Activated CD4-positive, alpha-beta memory T cell treated with anti-CD3 and anti-CD28 coated beads, Interleukin-2, amount 10 ng/mL, durations not matched to agents 7 days and 5 days (primary cell): ENCODE measurements around the gene GABBR2. TPM values are rescaled to one million over a fixed set of nuclear protein-coding genes. Genes with fewer than 3 reads are reported as not detected.

Experiments
- CTCF ChIA-PET: fragments of 350-600 bp; sonication (Branson Sonifier 250); formaldehyde crosslinking; loops from one replicate; lab custom pipeline; 2021; ENCODE audit warnings: antibody characterized with exemption, inconsistent platforms; lab: Charles Lee
- POLR2A ChIA-PET: fragments of 350-600 bp; sonication (Branson Sonifier 250); formaldehyde crosslinking; loops from one replicate; lab custom pipeline; 2021; ENCODE audit warnings: antibody characterized with exemption; lab: Charles Lee
- DNase-seq: peaks from one replicate; pipeline ENCODE4 v3.0.0-alpha.2; 2020
- H3K27ac Mint-ChIP-seq: one replicate; pipeline ENCODE4 v1.8.0; 2021; ENCODE audit warnings: mild to moderate bottlenecking, mixed read lengths
- H3K27me3 Mint-ChIP-seq: one replicate; pipeline ENCODE4 v1.8.0; 2021; ENCODE audit warnings: mixed read lengths
- H3K36me3 Mint-ChIP-seq: one replicate; pipeline ENCODE4 v1.8.0; 2021; ENCODE audit warnings: low read depth, mixed read lengths
- H3K4me1 Mint-ChIP-seq: one replicate; pipeline ENCODE4 v1.8.0; 2021; ENCODE audit warnings: mixed read lengths
- H3K4me3 Mint-ChIP-seq: one replicate; pipeline ENCODE4 v1.8.0; 2021; ENCODE audit warnings: mild to moderate bottlenecking, mixed read lengths
- H3K9me3 Mint-ChIP-seq: one replicate; pipeline ENCODE4 v1.8.0; 2021; ENCODE audit warnings: mixed read lengths
- total RNA-seq, 2 experiments: library from RNA; stranded (reverse); gene quantifications; one replicate each; pipeline ENCODE4 v1.2.3, GENCODE V29; 2021

The GABBR2 gene
- total RNA-seq, 2 experiments from 2014 or later = not detected

- H3K4me1 Mint-ChIP-seq = peaks cover 3% of the 10 kb centered on the region
- no peaks in the 10 kb centered on the region for H3K9me3 Mint-ChIP-seq
- no peak overlapping the region for H3K4me3 Mint-ChIP-seq
- CTCF ChIA-PET = interaction anchor here (0.6 kb wide), 1 partner anchor 79 kb away, joined by 3 read pairs; no protein-coding TSS in a partner anchor
- no peaks in the 10 kb centered on the region for H3K36me3 Mint-ChIP-seq
- H3K27me3 Mint-ChIP-seq = peaks cover 37% of the 10 kb centered on the region
- H3K27ac Mint-ChIP-seq = no peak overlapping the region
- POLR2A ChIA-PET = no interaction called here
- DNase-seq = no peak
These were observed 299.0 kb downstream of the GABBR2 start for GRCh38 chr9:98409719-98410118.

DNA sequence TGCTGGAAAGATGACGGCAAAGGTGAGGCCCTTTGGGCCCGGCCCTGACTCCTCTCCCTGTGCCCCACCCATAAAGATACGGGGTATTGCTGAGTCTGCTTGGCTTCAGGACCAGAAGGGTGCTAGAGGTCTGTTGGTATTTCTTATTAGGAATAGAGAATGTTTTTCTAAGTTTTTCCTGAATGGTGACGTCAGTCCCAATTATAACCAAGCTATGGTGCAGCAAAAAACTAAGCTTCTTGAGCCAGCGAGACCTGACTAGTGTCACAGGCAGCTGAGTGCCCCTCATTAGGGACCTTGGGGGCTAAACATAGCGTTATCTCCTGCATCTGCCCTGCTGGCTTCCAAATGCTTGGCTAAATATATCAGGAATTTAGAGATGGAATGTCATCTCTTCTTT, 302.3 kb downstream of the GABBR2 start:
- DNase-seq = no peak
- no peaks in the 10 kb centered on the region for H3K9me3 Mint-ChIP-seq
- H3K36me3 Mint-ChIP-seq = no peaks in the 10 kb centered on the region
- ChIA-PET POLR2A (no interaction called here), CTCF (no interaction called here)
- peaks cover 33% of the 10 kb centered on the region for H3K27me3 Mint-ChIP-seq
- no peak overlapping the region for H3K4me3 Mint-ChIP-seq
- H3K27ac Mint-ChIP-seq = no peak overlapping the region
- H3K4me1 Mint-ChIP-seq = peaks cover 3% of the 10 kb centered on the region

DNA sequence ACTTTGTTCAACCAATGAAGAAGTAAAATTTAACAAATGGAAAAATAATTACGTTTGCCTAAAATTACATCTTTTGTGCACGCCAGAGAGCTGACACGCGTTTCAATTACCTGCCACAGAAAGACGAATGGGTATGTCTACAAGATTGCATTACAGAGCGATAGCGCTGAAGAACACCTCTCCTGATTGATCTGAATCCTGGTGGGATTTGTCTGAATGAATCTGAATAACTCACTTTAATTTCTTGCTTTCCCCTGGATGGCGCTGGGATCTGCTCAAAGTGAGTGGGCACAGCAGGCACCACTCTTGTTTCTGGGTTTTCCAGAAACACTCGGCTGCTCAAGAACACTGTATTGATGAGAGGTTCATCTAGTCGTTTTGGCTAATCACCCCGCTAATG, 304.5 kb downstream of the GABBR2 start:
- ChIA-PET POLR2A (no interaction called here), CTCF (no interaction called here)
- H3K27ac Mint-ChIP-seq = no peak overlapping the region
- H3K4me1 Mint-ChIP-seq = no peaks in the 10 kb centered on the region
- no peaks in the 10 kb centered on the region for H3K9me3 Mint-ChIP-seq
- no peaks in the 10 kb centered on the region for H3K36me3 Mint-ChIP-seq
- H3K27me3 Mint-ChIP-seq = peaks cover 29% of the 10 kb centered on the region
- no peak for DNase-seq
- H3K4me3 Mint-ChIP-seq = no peak overlapping the region

GRCh38 chr9:98403715-98404114, 305.0 kb downstream of the GABBR2 start:
- Mint-ChIP-seq H3K4me1 (no peaks in the 10 kb centered on the region), H3K27me3 (peaks cover 24% of the 10 kb centered on the region), H3K27ac (no peak overlapping the region), H3K9me3 (no peaks in the 10 kb centered on the region), H3K4me3 (no peak overlapping the region), H3K36me3 (no peaks in the 10 kb centered on the region)
- POLR2A ChIA-PET = no interaction called here
- CTCF ChIA-PET = no interaction called here
- no peak for DNase-seq

GRCh38 chr9:98402019-98402840, 306.5 kb downstream of the GABBR2 start:
- Mint-ChIP-seq H3K27ac (no peak overlapping the region), H3K27me3 (peaks cover 24% of the 10 kb centered on the region)
- DNase-seq = no peak

GRCh38 chr9:98401140-98402018, 307.4 kb downstream of the GABBR2 start:
- Mint-ChIP-seq H3K36me3 (no peaks in the 10 kb centered on the region), H3K4me3 (no peak overlapping the region), H3K4me1 (no peaks in the 10 kb centered on the region), H3K9me3 (no peaks in the 10 kb centered on the region), H3K27ac (no peak overlapping the region), H3K27me3 (peaks cover 24% of the 10 kb centered on the region)
- DNase-seq = no peak
- ChIA-PET POLR2A (no interaction called here), CTCF (no interaction called here)

More at GRCh38 chr9:98402019-98402840, 306.5 kb downstream of the GABBR2 start:
- Mint-ChIP-seq H3K9me3 (no peaks in the 10 kb centered on the region), H3K4me3 (no peak overlapping the region), H3K36me3 (no peaks in the 10 kb centered on the region), H3K4me1 (no peaks in the 10 kb centered on the region)
- ChIA-PET POLR2A (no interaction called here), CTCF (no interaction called here)

- no peaks in the 10 kb centered on the region for H3K4me1 Mint-ChIP-seq
- no peaks in the 10 kb centered on the region for H3K36me3 Mint-ChIP-seq
- no peak overlapping the region for H3K4me3 Mint-ChIP-seq
- peaks cover 19% of the 10 kb centered on the region for H3K27me3 Mint-ChIP-seq
- no peaks in the 10 kb centered on the region for H3K9me3 Mint-ChIP-seq
- H3K27ac Mint-ChIP-seq = no peak overlapping the region
- CTCF ChIA-PET = no interaction called here
- POLR2A ChIA-PET = no interaction called here
- no peak for DNase-seq
These were observed 308.6 kb downstream of the GABBR2 start for GRCh38 chr9:98399950-98400683.

- peaks cover 2% of the 10 kb centered on the region for H3K4me1 Mint-ChIP-seq
- H3K27me3 Mint-ChIP-seq = peaks cover 11% of the 10 kb centered on the region
- no peaks in the 10 kb centered on the region for H3K36me3 Mint-ChIP-seq
- no peak overlapping the region for H3K4me3 Mint-ChIP-seq
- no peak for DNase-seq
- H3K9me3 Mint-ChIP-seq = no peaks in the 10 kb centered on the region
- H3K27ac Mint-ChIP-seq = no peak overlapping the region
- ChIA-PET POLR2A (no interaction called here), CTCF (no interaction called here)
These were observed 312.1 kb downstream of the GABBR2 start for GRCh38 chr9:98396656-98397055.

- ChIA-PET POLR2A (no interaction called here), CTCF (no interaction called here)
- Mint-ChIP-seq H3K27me3 (peaks cover 11% of the 10 kb centered on the region), H3K27ac (no peak overlapping the region), H3K4me3 (no peak overlapping the region), H3K9me3 (no peaks in the 10 kb centered on the region), H3K36me3 (no peaks in the 10 kb centered on the region), H3K4me1 (peaks cover 6% of the 10 kb centered on the region)
- DNase-seq = no peak
These were observed 312.5 kb downstream of the GABBR2 start for GRCh38 chr9:98396236-98396635.

- POLR2A ChIA-PET = no interaction called here
- H3K27ac Mint-ChIP-seq = no peak overlapping the region
These were observed 316.9 kb downstream of the GABBR2 start for GRCh38 chr9:98391867-98392266.

GRCh38 chr9:98391406-98391805, 317.3 kb downstream of the GABBR2 start:
- Mint-ChIP-seq H3K4me3 (no peak overlapping the region), H3K27ac (no peak overlapping the region), H3K27me3 (peaks cover 2% of the 10 kb centered on the region), H3K9me3 (no peaks in the 10 kb centered on the region), H3K4me1 (peaks cover 6% of the 10 kb centered on the region), H3K36me3 (no peaks in the 10 kb centered on the region)
- POLR2A ChIA-PET = no interaction called here
- CTCF ChIA-PET = no interaction called here
- DNase-seq = no peak

More at GRCh38 chr9:98391867-98392266, 316.9 kb downstream of the GABBR2 start:
- Mint-ChIP-seq H3K9me3 (no peaks in the 10 kb centered on the region), H3K4me1 (peaks cover 6% of the 10 kb centered on the region), H3K36me3 (no peaks in the 10 kb centered on the region), H3K4me3 (no peak overlapping the region), H3K27me3 (peaks cover 2% of the 10 kb centered on the region)
- no peak for DNase-seq
- CTCF ChIA-PET = no interaction called here

DNA sequence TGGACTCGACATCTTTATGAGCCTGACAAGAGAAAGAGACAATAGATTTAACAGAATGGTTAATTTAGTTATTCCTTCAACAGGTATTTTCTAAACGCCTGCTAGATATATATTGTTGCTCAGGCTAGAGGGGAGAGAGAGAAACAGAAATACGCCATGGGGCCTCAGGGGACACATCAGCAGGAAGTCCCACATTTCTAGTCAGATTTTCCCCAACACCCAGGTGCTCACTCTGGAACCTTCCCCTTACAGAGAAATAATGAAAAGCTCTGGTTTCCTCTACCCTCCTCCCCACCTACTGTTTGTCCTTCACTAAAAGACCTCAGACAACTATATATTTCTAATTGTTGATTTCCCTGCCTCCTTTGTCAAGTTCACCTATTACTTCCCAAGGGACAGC, 323.0 kb downstream of the GABBR2 start:
- Mint-ChIP-seq H3K36me3 (no peaks in the 10 kb centered on the region), H3K4me3 (no peak overlapping the region), H3K27me3 (no peaks in the 10 kb centered on the region), H3K9me3 (no peaks in the 10 kb centered on the region), H3K27ac (no peak overlapping the region), H3K4me1 (no peaks in the 10 kb centered on the region)
- POLR2A ChIA-PET = no interaction called here
- DNase-seq = no peak
- CTCF ChIA-PET = interaction anchor here (0.7 kb wide), 1 partner anchor 688 kb away, joined by 3 read pairs; the partner anchor contains the start of gene XPA

DNA sequence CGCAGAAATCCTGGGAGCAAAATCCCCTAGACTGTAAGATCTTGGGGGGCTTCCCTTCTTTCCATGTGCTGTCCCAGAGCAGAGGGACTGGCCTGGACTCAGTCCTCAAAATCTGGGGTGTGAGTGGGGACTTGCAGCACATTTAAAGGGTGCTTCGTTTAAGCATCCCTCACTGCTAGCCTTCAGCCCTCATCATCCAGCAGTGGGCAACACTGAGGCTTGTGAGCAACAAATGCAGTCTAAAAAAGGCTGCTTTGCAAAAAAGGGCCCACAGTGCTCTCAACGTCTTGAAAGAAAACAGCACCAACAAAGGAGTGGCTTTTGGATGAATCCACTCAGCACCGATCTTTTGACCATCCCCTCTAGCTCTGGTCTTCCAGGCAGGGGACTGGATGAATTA, 325.0 kb downstream of the GABBR2 start:
- H3K4me3 Mint-ChIP-seq = no peak overlapping the region
- POLR2A ChIA-PET = no interaction called here
- CTCF ChIA-PET = no interaction called here
- no peaks in the 10 kb centered on the region for H3K9me3 Mint-ChIP-seq
- DNase-seq = no peak
- H3K36me3 Mint-ChIP-seq = no peaks in the 10 kb centered on the region
- H3K27me3 Mint-ChIP-seq = no peaks in the 10 kb centered on the region
- H3K27ac Mint-ChIP-seq = no peak overlapping the region
- H3K4me1 Mint-ChIP-seq = no peaks in the 10 kb centered on the region
